Ascending aorta (tissue), 2 donors: ENCODE data around the gene UMPS. TPM values are rescaled to one million over a fixed set of nuclear protein-coding genes. Genes with fewer than 3 reads are reported as not detected.

ENCODE experiments used
- DNase-seq, 2 donors: peaks; one replicate each; pipeline ENCODE4 v3.0.0-alpha.2; 2019; ENCODE audit warnings: low spot score in 2 of 2
- H3K27ac ChIP-seq, 2 donors: fragments of 200-600 bp; sonication (generic); one replicate each; pipeline ENCODE4 v1.5.1; 2016 to 2017; ENCODE audit warnings: mild to moderate bottlenecking in 1 of 2
- H3K27me3 ChIP-seq: fragments of 200-600 bp; sonication (generic); one replicate; pipeline ENCODE4 v1.5.1; 2017
- H3K36me3 ChIP-seq, 2 donors: fragments of 200-600 bp; sonication (generic); one replicate each; pipeline ENCODE4 v1.5.1; 2016
- H3K4me1 ChIP-seq, 2 donors: fragments of 200-600 bp; sonication (generic); one replicate each; pipeline ENCODE4 v1.5.1; 2016 to 2017; ENCODE audit warnings: mild to moderate bottlenecking in 1 of 2
- H3K4me3 ChIP-seq, 2 donors: fragments of 200-600 bp; sonication (generic); one replicate each; pipeline ENCODE4 v1.5.1; 2016 to 2017; ENCODE audit warnings: mild to moderate bottlenecking in 1 of 2
- H3K9me3 ChIP-seq, 2 donors: fragments of 200-600 bp; sonication (generic); one replicate each; pipeline ENCODE4 v1.5.1; 2016
- CTCF ChIP-seq, 3 experiments: fragments of 200-600 bp in 2 of 3; fragments of 450-650 bp in 1 of 3; sonication (generic) in 2 of 3; IDR thresholded peaks; one replicate each; pipeline ENCODE4 v1.5.1; 2016 to 2019; ENCODE audit warnings: antibody characterized with exemption in 3 of 3, mild to moderate bottlenecking in 1 of 3, moderate library complexity in 1 of 3
- intact Hi-C: fragments of 100-400 bp; cut with DNase I; formaldehyde crosslinking; loops from one replicate; pipeline ENCODE4 v1.15.1; 2023
- total RNA-seq: library from RNA; depleted of rRNA; stranded (reverse); fragments of >200 nt; gene quantifications from one replicate; pipeline ENCODE4 v1.1.0, GENCODE V29; 2016

Gene UMPS
- total RNA-seq, 1 donor from 2014 or later = 4.5 TPM

DNA sequence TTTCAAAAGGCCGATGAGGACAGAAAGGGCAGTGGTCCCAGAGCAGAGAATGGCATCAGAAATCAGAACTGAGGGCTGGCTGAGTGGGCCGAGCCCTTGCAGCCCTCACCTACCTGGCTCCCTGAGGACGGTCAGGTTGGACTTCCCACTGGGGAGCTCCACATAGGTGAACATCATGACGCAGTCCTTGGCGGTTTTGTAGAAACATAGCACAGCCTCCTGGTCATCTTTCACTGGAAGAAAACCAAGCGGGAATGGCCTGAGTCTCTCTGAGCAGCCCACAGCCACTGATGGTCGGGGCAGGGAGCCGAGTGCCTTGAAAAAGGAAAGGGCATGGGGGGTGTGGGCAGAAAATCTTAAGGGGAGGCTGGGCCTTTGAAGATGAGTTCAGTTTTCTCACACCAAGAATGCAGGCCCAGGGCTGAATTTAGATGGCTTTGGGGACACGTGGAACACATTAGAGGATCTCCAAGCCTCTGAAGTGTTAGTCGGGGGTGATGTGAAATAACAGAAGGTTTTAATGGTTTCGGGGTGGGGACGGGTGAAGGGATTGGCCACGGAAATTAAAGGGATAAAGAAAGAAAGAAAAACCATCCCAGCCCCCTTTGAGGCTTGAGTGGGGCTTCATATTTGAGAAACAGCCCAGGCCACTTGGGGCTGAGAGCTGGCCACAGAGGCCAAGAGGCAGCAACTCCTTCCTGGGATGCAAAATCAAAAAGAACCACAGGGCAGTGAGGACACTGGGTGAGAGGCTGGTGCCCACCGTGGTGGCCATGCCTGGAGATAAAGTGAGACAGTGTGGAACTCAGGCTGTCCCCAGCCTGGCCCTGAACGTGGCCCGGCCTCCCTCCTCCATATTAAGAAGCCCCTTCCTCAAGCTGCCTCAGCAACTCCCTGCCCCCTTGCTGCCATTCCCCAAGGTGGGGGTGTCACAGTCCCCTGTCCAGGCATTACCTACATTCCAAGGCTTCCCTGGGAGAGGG lies 36.2 kb downstream of the UMPS start:
- no peaks in the 10 kb centered on the region for H3K9me3 ChIP-seq
- no peak overlapping the region for H3K27ac ChIP-seq
- TF ChIP-seq CTCF (IDR thresholded peaks at IDR 0.05) = no peak
- H3K27me3 ChIP-seq = no peaks in the 10 kb centered on the region
- intact Hi-C loops = no loop called here
- H3K4me1 ChIP-seq = peaks cover 7 to 14% of the 10 kb centered on the region in 2 donors
- DNase-seq = no peak
- peaks cover 74 to 76% of the 10 kb centered on the region in 2 donors for H3K36me3 ChIP-seq
- no peak overlapping the region for H3K4me3 ChIP-seq

- Histone ChIP-seq H3K27ac (no peak overlapping the region), H3K36me3 (peaks cover 74 to 76% of the 10 kb centered on the region in 2 donors), H3K9me3 (no peaks in the 10 kb centered on the region), H3K4me1 (peaks cover 12 to 17% of the 10 kb centered on the region in 2 donors), H3K4me3 (no peak overlapping the region), H3K27me3 (no peaks in the 10 kb centered on the region)
- intact Hi-C loops = no loop called here
- DNase-seq = no peak
- no peak for TF ChIP-seq CTCF (IDR thresholded peaks at IDR 0.05)
Measured at GRCh38 chr3:124767264-124767663, 37.0 kb downstream of the UMPS start.

DNA sequence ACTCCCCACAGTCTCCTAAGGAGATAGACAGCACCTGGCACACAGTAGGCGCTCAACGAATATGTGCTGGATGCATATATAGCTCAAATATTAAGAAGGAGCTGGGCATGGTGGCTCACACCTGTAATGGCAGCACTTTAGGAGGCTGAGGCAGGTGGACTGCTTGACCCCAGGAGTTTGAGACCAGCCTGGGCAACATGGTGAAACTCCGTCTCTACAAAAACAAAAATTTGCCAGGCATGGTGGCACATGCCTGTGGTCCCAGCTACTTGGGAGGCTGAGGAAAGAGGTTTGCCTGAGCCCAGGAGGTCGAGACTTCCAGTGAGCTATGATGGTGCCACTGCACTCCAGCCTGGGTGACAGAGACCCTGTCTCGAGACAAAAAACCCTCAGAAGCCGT lies 37.4 kb downstream of the UMPS start:
- intact Hi-C loops = no loop called here
- no peaks in the 10 kb centered on the region for H3K27me3 ChIP-seq
- no peak for DNase-seq
- H3K27ac ChIP-seq = no peak overlapping the region
- H3K4me3 ChIP-seq = no peak overlapping the region
- no peak for TF ChIP-seq CTCF (IDR thresholded peaks at IDR 0.05)
- H3K36me3 ChIP-seq = peaks cover 70 to 75% of the 10 kb centered on the region in 2 donors
- peaks cover 16 to 22% of the 10 kb centered on the region in 2 donors for H3K4me1 ChIP-seq
- no peaks in the 10 kb centered on the region for H3K9me3 ChIP-seq

DNA sequence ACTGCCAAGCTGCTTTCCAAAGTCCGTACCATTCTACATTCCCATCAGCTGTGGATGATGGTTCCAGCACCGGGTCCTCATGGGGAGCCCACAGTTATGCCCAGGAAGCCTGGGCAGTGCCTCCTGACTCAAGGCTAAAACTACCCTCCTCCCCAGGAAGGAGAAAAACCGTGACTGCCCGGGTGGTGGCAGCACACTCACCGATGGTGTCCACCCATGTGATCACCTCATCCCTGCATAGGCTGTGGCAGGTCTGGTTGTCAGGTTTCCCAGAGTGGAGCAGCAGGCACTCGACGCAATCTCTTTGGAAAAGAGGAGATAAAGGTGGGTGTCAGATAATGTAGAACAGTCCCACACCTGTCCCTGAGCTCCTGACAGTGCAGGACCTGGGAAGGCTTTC lies 38.6 kb downstream of the UMPS start:
- no peaks in the 10 kb centered on the region for H3K9me3 ChIP-seq
- intact Hi-C loops = no loop called here
- no peak for DNase-seq
- H3K27me3 ChIP-seq = no peaks in the 10 kb centered on the region
- H3K4me1 ChIP-seq = peaks cover 23 to 29% of the 10 kb centered on the region in 2 donors
- no peak overlapping the region for H3K27ac ChIP-seq
- peaks cover 62 to 73% of the 10 kb centered on the region in 2 donors for H3K36me3 ChIP-seq
- no peak overlapping the region for H3K4me3 ChIP-seq
- TF ChIP-seq CTCF (IDR thresholded peaks at IDR 0.05) = peak in 1 of 3 experiments; percentile 6

DNA sequence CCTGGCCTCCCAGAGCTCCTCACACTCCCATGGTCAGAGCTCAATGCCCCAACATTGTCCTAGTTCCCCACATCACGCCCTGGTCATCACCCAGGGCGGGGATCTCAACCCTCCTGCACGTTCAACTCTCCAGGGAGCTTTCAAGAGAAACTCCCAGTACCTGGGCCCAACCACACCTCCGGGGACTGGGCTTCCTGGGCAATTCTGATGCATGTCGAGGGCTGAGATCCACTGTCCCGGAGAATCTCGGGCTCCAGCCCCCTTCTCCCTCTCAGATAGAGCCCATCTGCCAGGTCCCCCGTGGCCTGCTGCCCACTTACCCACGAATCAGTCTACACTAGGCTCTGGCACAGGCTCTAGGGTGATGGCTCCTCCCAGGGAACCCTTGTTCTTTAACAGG lies 39.2 kb downstream of the UMPS start:
- no peak for TF ChIP-seq CTCF (IDR thresholded peaks at IDR 0.05)
- Histone ChIP-seq H3K36me3 (peaks cover 55 to 68% of the 10 kb centered on the region in 2 donors), H3K4me1 (peaks cover 25 to 35% of the 10 kb centered on the region in 2 donors), H3K9me3 (no peaks in the 10 kb centered on the region), H3K27ac (peak overlapping the region; percentile 21 to 37), H3K27me3 (no peaks in the 10 kb centered on the region), H3K4me3 (no peak overlapping the region)
- intact Hi-C loops = no loop called here
- DNase-seq = no peak
